IMR-90 (cell line): ENCODE data around the gene SART1. TPM values are rescaled to one million over a fixed set of nuclear protein-coding genes. Genes with fewer than 3 reads are reported as not detected.

ENCODE experiments used
- ATAC-seq: fragments of 200-7000 bp; cut with Tn5 transposase; 2 replicates; pipeline ENCODE4 v1.9.1; 2020; ENCODE audit warnings: low read depth, mild to moderate bottlenecking, moderate library complexity
- BruUV-seq: library from RNA; stranded (reverse); fragments of 400-500 nt; replicated peaks from 2 replicates; lab custom pipeline; 2021; lab: Mats Ljungman, UMichigan
- CTCF ChIA-PET: fragments of 300-600 bp; formaldehyde crosslinking; extraction: SDS; loops from one replicate; lab custom pipeline; 2021; ENCODE audit warnings: antibody characterized with exemption; lab: Yijun Ruan, JAX
- POLR2A ChIA-PET: fragments of 300-600 bp; sonication (Branson Sonifier 250); formaldehyde crosslinking; loops from one replicate; lab custom pipeline; 2022; ENCODE audit warnings: antibody characterized with exemption; ENCODE audit not compliant: unreplicated experiment; lab: Charles Lee
- DNase-seq: peaks from one replicate; pipeline ENCODE4 v3.0.0; 2013
- H2AFZ ChIP-seq: replicated peaks from 2 replicates; pipeline ENCODE3; 2013; ENCODE audit warnings: low read length, mild to moderate bottlenecking; ENCODE audit not compliant: poor library complexity
- H2AK5ac ChIP-seq: 2 replicates; pipeline ENCODE4 v1.6.1; 2013; ENCODE audit warnings: low read depth, low read length, inconsistent platforms
- H2AK9ac ChIP-seq: replicated peaks from 2 replicates; pipeline ENCODE3; 2013; ENCODE audit warnings: mild to moderate bottlenecking, low read depth, low read length, moderate library complexity; ENCODE audit not compliant: poor library complexity
- H2BK120ac ChIP-seq: 2 replicates; pipeline ENCODE4 v1.6.1; 2013; ENCODE audit warnings: low read depth, low read length, inconsistent platforms
- H2BK15ac ChIP-seq: 3 replicates; pipeline ENCODE4 v1.6.1; 2013; ENCODE audit warnings: low read depth, low read length, inconsistent platforms
- H2BK20ac ChIP-seq: 2 replicates; pipeline ENCODE4 v1.6.1; 2013; ENCODE audit warnings: low read depth, mild to moderate bottlenecking, inconsistent platforms, low read length, moderate library complexity
- H2BK5ac ChIP-seq: 2 replicates; pipeline ENCODE4 v1.6.1; 2013; ENCODE audit warnings: mild to moderate bottlenecking, low read depth, low read length, inconsistent platforms; ENCODE audit not compliant: poor library complexity, severe bottlenecking
- H3K14ac ChIP-seq: replicated peaks from 2 replicates; pipeline ENCODE4 v1.6.1; 2013; ENCODE audit warnings: low read depth, low read length, inconsistent platforms
- H3K18ac ChIP-seq: 2 replicates; pipeline ENCODE4 v1.6.1; 2013; ENCODE audit warnings: low read depth, low read length, control low read depth
- H3K23ac ChIP-seq: 2 replicates; pipeline ENCODE4 v1.6.1; 2013; ENCODE audit warnings: low read depth, low read length, inconsistent platforms
- H3K27ac ChIP-seq: 2 replicates; pipeline ENCODE4 v1.5.1; 2013; ENCODE audit warnings: mild to moderate bottlenecking, control low read depth, low read length; ENCODE audit not compliant: insufficient read depth
- H3K27me3 ChIP-seq: 2 replicates; pipeline ENCODE4 v1.6.1; 2013; ENCODE audit warnings: low read length; ENCODE audit not compliant: control insufficient read depth, insufficient read depth
- H3K36me3 ChIP-seq: 2 replicates; pipeline ENCODE4 v1.6.1; 2013; ENCODE audit warnings: low read length, mixed read lengths; ENCODE audit not compliant: control insufficient read depth, insufficient read depth
- H3K4ac ChIP-seq: 2 replicates; pipeline ENCODE4 v1.6.1; 2013; ENCODE audit warnings: low read depth, low read length, inconsistent platforms
- H3K4me1 ChIP-seq: 2 replicates; pipeline ENCODE4 v1.6.1; 2013; ENCODE audit warnings: low read length, mixed read lengths; ENCODE audit not compliant: control insufficient read depth, insufficient read depth
- H3K4me2 ChIP-seq: 2 replicates; pipeline ENCODE4 v1.6.1; 2013; ENCODE audit warnings: low read depth, mild to moderate bottlenecking, control low read depth, low read length, moderate library complexity
- H3K4me3 ChIP-seq: 2 replicates; pipeline ENCODE4 v1.5.1; 2013; ENCODE audit warnings: low read depth, mild to moderate bottlenecking, control low read depth, low read length, moderate library complexity; ENCODE audit not compliant: insufficient read depth
- H3K56ac ChIP-seq: 2 replicates; pipeline ENCODE4 v1.6.1; 2013; ENCODE audit warnings: low read length, inconsistent platforms; ENCODE audit not compliant: insufficient read depth; ENCODE audit errors: extremely low read depth
- H3K79me1 ChIP-seq, 2 experiments: 2 replicates each; pipeline ENCODE4 v1.6.1; 2013; ENCODE audit warnings: low read length in 2 of 2, inconsistent platforms in 1 of 2, low read depth in 1 of 2
- H3K9ac ChIP-seq: 2 replicates; pipeline ENCODE4 v1.6.1; 2013; ENCODE audit warnings: low read depth, low read length, control low read depth
- H3K9me1 ChIP-seq: 2 replicates; pipeline ENCODE4 v1.6.1; 2013; ENCODE audit warnings: low read length, inconsistent platforms; ENCODE audit not compliant: insufficient read depth
- H3K9me3 ChIP-seq: 2 replicates; pipeline ENCODE4 v1.6.1; 2013; ENCODE audit warnings: low read length; ENCODE audit not compliant: control insufficient read depth, insufficient read depth
- H4K20me1 ChIP-seq: 2 replicates; pipeline ENCODE4 v1.6.1; 2013; ENCODE audit warnings: low read length, inconsistent platforms; ENCODE audit not compliant: insufficient read depth
- H4K5ac ChIP-seq: 2 replicates; pipeline ENCODE4 v1.6.1; 2013; ENCODE audit warnings: mild to moderate bottlenecking, low read depth, low read length, control low read depth
- H4K8ac ChIP-seq, 2 experiments: 2 replicates each; pipeline ENCODE4 v1.6.1; 2013; ENCODE audit warnings: low read depth in 2 of 2, low read length in 2 of 2, control low read depth in 1 of 2, inconsistent platforms in 1 of 2
- H4K91ac ChIP-seq: 2 replicates; pipeline ENCODE4 v1.6.1; 2013; ENCODE audit warnings: low read depth, low read length, inconsistent platforms; ENCODE audit not compliant: insufficient read depth
- CEBPB ChIP-seq: IDR thresholded peaks from 2 replicates; pipeline ENCODE4 v1.6.1; 2012; ENCODE audit warnings: low read depth, low read length, improper control_type of control experiment
- CHD1 ChIP-seq: IDR thresholded peaks from 2 replicates; pipeline ENCODE4 v1.6.1; 2012; ENCODE audit warnings: low read depth, low read length, improper control_type of control experiment
- FOS ChIP-seq: fragments of 150-350 bp; IDR thresholded peaks from 2 replicates; pipeline ENCODE4 v1.6.1; 2016; ENCODE audit warnings: low read depth, low read length
- MAZ ChIP-seq: IDR thresholded peaks from 2 replicates; pipeline ENCODE4 v1.6.1; 2012; ENCODE audit warnings: low read depth, mild to moderate bottlenecking, low read length, improper control_type of control experiment, moderate library complexity, borderline replicate concordance
- NFE2L2 ChIP-seq: fragments of 150-350 bp; IDR thresholded peaks from 2 replicates; pipeline ENCODE4 v1.6.1; 2016; ENCODE audit warnings: low read depth, mild to moderate bottlenecking, low read length
- RCOR1 ChIP-seq: IDR thresholded peaks from 2 replicates; pipeline ENCODE4 v1.6.1; 2012; ENCODE audit warnings: mild to moderate bottlenecking, low read length, improper control_type of control experiment; ENCODE audit not compliant: insufficient replicate concordance
- RFX5 ChIP-seq: IDR thresholded peaks from 2 replicates; pipeline ENCODE4 v1.8.0; 2012; ENCODE audit warnings: low read depth, mild to moderate bottlenecking, low read length, moderate library complexity
- SMC3 ChIP-seq: fragments of 150-350 bp; IDR thresholded peaks from 2 replicates; pipeline ENCODE4 v1.6.1; 2016; ENCODE audit warnings: low read depth, mild to moderate bottlenecking, antibody characterized with exemption, low read length, moderate library complexity
- USF2 ChIP-seq: fragments of 150-350 bp; IDR thresholded peaks from 2 replicates; pipeline ENCODE4 v1.6.1; 2017; ENCODE audit warnings: mild to moderate bottlenecking, antibody characterized with exemption, low read length, low read depth
- WGBS, 2 experiments: methylation state at CpG; one replicate each; pipeline versions ENCODE4 v1.1.5 to v1.1.7; 2013; ENCODE audit warnings: missing lambda C conversion rate in 2 of 2; ENCODE audit not compliant: insufficient read length in 1 of 2; ENCODE audit errors: extremely low coverage in 2 of 2; 5-methylcytosine and 5-hydroxymethylcytosine counted together
- dilution Hi-C: fragments of 300-500 bp; cut with HindIII; formaldehyde crosslinking; loops from one replicate; pipeline ENCODE4 v1.14.3; 2018; ENCODE audit warnings: low sequenced_read_pairs; ENCODE audit not compliant: unreplicated experiment
- in situ Hi-C: fragments of 300-500 bp; cut with MboI; formaldehyde crosslinking; loops from 3 replicates; pipeline ENCODE4 v1.14.3; 2019; ENCODE audit warnings: low sequenced_read_pairs, inconsistent platforms, mixed read lengths
- intact Hi-C: fragments of 100-400 bp; cut with micrococcal nuclease; formaldehyde crosslinking; loops from 2 replicates; pipeline ENCODE4 v1.10.0; 2022
- polyA plus RNA-seq, 3 experiments: library from polyadenylated mRNA; depleted of rRNA; stranded (reverse); fragments of >200 nt; gene quantifications; 2 replicates each; pipeline ENCODE4 v1.2.3, GENCODE V29; 2012; ENCODE audit warnings: low replicate concordance in 1 of 3
- total RNA-seq: library from RNA; depleted of rRNA; stranded (reverse); fragments of >200 nt; gene quantifications from 2 replicates; pipeline ENCODE4 v1.2.3, GENCODE V29; 2012

The SART1 gene
- total and polyA plus RNA-seq, 2 of the 4 experiments (the other 2 are of a cell fraction) = 25.5 to 43.5 TPM

- TF ChIP-seq CEBPB (no peak), FOS (no peak)
Measured at GRCh38 chr11:66015936-66016792, 54.6 kb downstream of the SART1 start (continued).

GRCh38 chr11:66016793-66017177, 55.3 kb downstream of the SART1 start:
- H4K20me1 ChIP-seq = no peaks in the 10 kb centered on the region; the same call in 1 of the 2 replicates
- H3K4me2 ChIP-seq = no peak overlapping the region
- no peak overlapping the region for H2BK5ac ChIP-seq
- H2AFZ ChIP-seq = no peak overlapping the region
- H4K8ac ChIP-seq = no peak overlapping the region
- H3K4me3 ChIP-seq = no peak overlapping the region
- intact Hi-C loops (no loop called here), dilution Hi-C loops (no loop called here), in situ Hi-C loops (no loop called here)
- H3K18ac ChIP-seq = no peak overlapping the region
- H3K9ac ChIP-seq = no peak overlapping the region
- no peak for ATAC-seq
- H2AK5ac ChIP-seq = no peak overlapping the region
- BruUV-seq = no TSS peak
- no peak overlapping the region for H3K4ac ChIP-seq
- peaks cover 4% of the 10 kb centered on the region; the same call in 1 of the 2 replicates for H3K27me3 ChIP-seq
- no peak overlapping the region for H4K91ac ChIP-seq
- H3K79me1 ChIP-seq = peaks cover 0 to 3% of the 10 kb centered on the region in 2 experiments; a peak in 1 of 4 replicates
- H2AK9ac ChIP-seq = no peak overlapping the region
- no peak overlapping the region for H4K5ac ChIP-seq
- TF ChIP-seq CHD1 (no peak), USF2 (no peak), SMC3 (no peak), RFX5 (no peak), RCOR1 (no peak), NFE2L2 (no peak), MAZ (no peak), CEBPB (no peak)
- DNase-seq = no peak
- no peak overlapping the region for H3K14ac ChIP-seq
- H3K9me3 ChIP-seq = no peaks in the 10 kb centered on the region
- CTCF ChIA-PET = no interaction called here
- no peak overlapping the region for H3K23ac ChIP-seq
- POLR2A ChIA-PET = no interaction called here
- no peak overlapping the region for H2BK20ac ChIP-seq
- H3K27ac ChIP-seq = no peak overlapping the region
- peaks cover 18% of the 10 kb centered on the region for H3K4me1 ChIP-seq
- no peaks in the 10 kb centered on the region for H3K36me3 ChIP-seq
- peaks cover 27% of the 10 kb centered on the region for H3K9me1 ChIP-seq
- no peak overlapping the region for H3K56ac ChIP-seq
- 92% methylated on average over 4 of the region's 10 CpGs; no CpG with 5 or more reads in 1 of the 2 experiments for WGBS, 2 experiments
- H2BK120ac ChIP-seq = no peak overlapping the region
- H2BK15ac ChIP-seq = no peak overlapping the region
